ENCODE measurements around the gene TNPO3.

Gene TNPO3

GRCh38 chr7:129054438-129055293 is at the start of gene TNPO3:
Gene TNPO3 (minus strand): TSS chr7:129055111. CDS start chr7:129054770, 341 bp downstream.
- peak; percentile 73 for DNase-seq (ENCODE audit: low read depth)
- no peak for TF ChIP-seq CTCF (IDR thresholded peaks at IDR 0.05; ENCODE audit: low read depth, low read length, missing control alignments)
- H3K4me3 ChIP-seq (ENCODE audit: low read depth, low read length): peak within 1 kb of the TSS; percentile 87
- in situ Hi-C loops (cut with HindIII; ENCODE audit: low sequenced_read_pairs): no loop called here

GRCh38 chr7:129103561-129104324 is 48.8 kb upstream of the TNPO3 start:
- in situ Hi-C loops (cut with HindIII; ENCODE audit: low sequenced_read_pairs): no loop called here
- DNase-seq (ENCODE audit: low read depth): no peak
- no peak overlapping the region for H3K4me3 ChIP-seq (ENCODE audit: low read depth, low read length)
- TF ChIP-seq CTCF (IDR thresholded peaks at IDR 0.05; ENCODE audit: low read depth, low read length, missing control alignments): no peak

GRCh38 chr7:129101746-129102145 is 46.8 kb upstream of the TNPO3 start:
- in situ Hi-C loops (cut with HindIII; ENCODE audit: low sequenced_read_pairs): no loop called here
- no peak for TF ChIP-seq CTCF (IDR thresholded peaks at IDR 0.05; ENCODE audit: low read depth, low read length, missing control alignments)
- H3K4me3 ChIP-seq (ENCODE audit: low read depth, low read length): no peak overlapping the region
- no peak for DNase-seq (ENCODE audit: low read depth)

GRCh38 chr7:129100827-129101166 is 45.9 kb upstream of the TNPO3 start:
- no peak overlapping the region for H3K4me3 ChIP-seq (ENCODE audit: low read depth, low read length)
- no peak for DNase-seq (ENCODE audit: low read depth)

GRCh38 chr7:129098409-129099084 is 43.6 kb upstream of the TNPO3 start:
- no peak for TF ChIP-seq CTCF (IDR thresholded peaks at IDR 0.05; ENCODE audit: low read depth, low read length, missing control alignments)
- in situ Hi-C loops (cut with HindIII; ENCODE audit: low sequenced_read_pairs): no loop called here
- no peak overlapping the region for H3K4me3 ChIP-seq (ENCODE audit: low read depth, low read length)
- no peak for DNase-seq (ENCODE audit: low read depth)

More at GRCh38 chr7:129100827-129101166, 45.9 kb upstream of the TNPO3 start:
- no peak for TF ChIP-seq CTCF (IDR thresholded peaks at IDR 0.05; ENCODE audit: low read depth, low read length, missing control alignments)
- in situ Hi-C loops (cut with HindIII; ENCODE audit: low sequenced_read_pairs): no loop called here

- DNase-seq (ENCODE audit: low read depth): no peak
- TF ChIP-seq CTCF (IDR thresholded peaks at IDR 0.05; ENCODE audit: low read depth, low read length, missing control alignments): no peak
These were observed 40.3 kb upstream of the TNPO3 start for GRCh38 chr7:129095258-129095657.

More at GRCh38 chr7:129095258-129095657, 40.3 kb upstream of the TNPO3 start:
- in situ Hi-C loops (cut with HindIII; ENCODE audit: low sequenced_read_pairs): no loop called here
- H3K4me3 ChIP-seq (ENCODE audit: low read depth, low read length): no peak overlapping the region

Measured in astrocyte of the cerebellum (primary cell).